Mesothelial cell of epicardium (in vitro differentiated cells): ENCODE results near the gene VCP. TPM values are rescaled to one million over a fixed set of nuclear protein-coding genes. Genes with fewer than 3 reads are reported as not detected.

ENCODE experiments used
- DNase-seq, 2 experiments: peaks; one replicate each; pipeline ENCODE4 v3.0.0; 2021; ENCODE audit warnings: low spot score in 2 of 2; ENCODE audit not compliant: unreplicated experiment in 2 of 2
- H3K27ac Mint-ChIP-seq: 2 replicates; pipeline ENCODE4 v1.8.0; 2021; ENCODE audit warnings: mixed read lengths
- H3K27me3 Mint-ChIP-seq: 2 replicates; pipeline ENCODE4 v1.8.0; 2021; ENCODE audit warnings: low read depth, mixed read lengths
- H3K36me3 Mint-ChIP-seq: 2 replicates; pipeline ENCODE4 v1.8.0; 2021; ENCODE audit warnings: mixed read lengths
- H3K4me1 Mint-ChIP-seq: 2 replicates; pipeline ENCODE4 v1.8.0; 2021; ENCODE audit warnings: mixed read lengths
- H3K4me3 Mint-ChIP-seq: 2 replicates; pipeline ENCODE4 v1.8.0; 2021; ENCODE audit warnings: mild to moderate bottlenecking, moderate library complexity, mixed read lengths
- H3K9me3 Mint-ChIP-seq: 2 replicates; pipeline ENCODE4 v1.8.0; 2021; ENCODE audit warnings: mixed read lengths
- total RNA-seq: library from RNA; stranded (reverse); gene quantifications from 3 replicates; pipeline ENCODE4 v1.2.1, GENCODE V29; 2021
- TF ChIP-seq, protein P1 (sequence below): fragments of 200-600 bp; sonication (generic); IDR thresholded peaks from one replicate; pipeline ENCODE4 v1.5.0; 2021; ENCODE audit warnings: antibody characterized with exemption; ENCODE audit not compliant: unreplicated experiment

The VCP gene
- total RNA-seq, 1 donor from 2014 or later, result 317 TPM

DNA sequence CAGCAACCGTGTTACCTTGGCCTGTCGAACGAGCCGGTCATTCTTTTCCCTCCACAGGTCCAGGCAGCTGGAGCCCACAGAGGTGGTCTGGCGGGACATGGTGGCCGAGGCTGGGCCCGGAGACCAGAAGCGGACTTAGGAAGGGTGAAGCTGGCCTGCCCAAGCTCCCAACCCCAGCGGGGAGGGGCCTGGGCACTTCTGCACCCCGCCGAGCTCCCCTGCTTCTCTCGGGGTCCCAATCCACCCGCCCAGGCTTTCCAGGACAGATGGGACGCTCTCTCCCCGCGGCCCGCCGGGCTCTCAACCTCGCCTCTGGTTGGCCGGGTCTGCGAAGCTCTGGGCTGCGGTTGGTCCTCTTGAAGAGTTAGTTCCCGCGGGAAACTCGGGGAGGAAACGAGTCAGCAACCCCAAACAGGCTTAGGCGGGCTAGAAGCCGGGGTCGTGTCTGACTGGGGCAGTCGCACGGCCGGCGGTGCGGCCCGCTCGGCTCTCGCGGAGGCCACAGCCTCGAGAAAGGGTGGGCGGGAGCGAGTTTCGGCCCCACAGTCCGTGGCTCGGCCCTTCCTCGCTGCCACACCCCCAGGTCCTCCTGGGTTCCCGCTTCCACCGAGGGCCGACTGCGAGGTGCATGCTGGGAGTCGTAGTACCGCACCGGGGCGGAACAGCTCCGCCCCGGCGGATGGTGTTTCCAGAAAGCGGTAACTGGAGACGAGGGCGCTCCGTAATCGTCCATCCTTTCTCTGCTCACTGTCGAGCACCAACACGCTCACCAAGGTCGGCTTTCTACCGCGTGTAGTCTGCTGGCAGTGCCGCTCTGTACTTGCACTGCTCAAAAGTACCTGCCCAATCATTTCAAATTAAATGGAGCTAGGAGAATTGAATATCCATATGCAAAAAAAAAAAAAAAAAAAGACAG, 7.3 kb upstream of the VCP start, which contains the start of gene FANCG:
Gene FANCG, minus strand, starts transcription at position 517 of the 916 bp plus-strand sequence. Its CDS starts 418 bp downstream, at position 99.
- H3K4me3 Mint-ChIP-seq, result peak within 1 kb of the TSS; percentile 93
- peaks cover 1% of the 10 kb centered on the region for H3K36me3 Mint-ChIP-seq
- no peaks in the 10 kb centered on the region for H3K27me3 Mint-ChIP-seq
- peak within 1 kb of the TSS; percentile 98 for H3K27ac Mint-ChIP-seq
- H3K4me1 Mint-ChIP-seq, result peaks cover 20% of the 10 kb centered on the region
- H3K9me3 Mint-ChIP-seq, result no peaks in the 10 kb centered on the region
- peak; percentile 80 to 86 for DNase-seq
- TF ChIP-seq, protein P1, sequence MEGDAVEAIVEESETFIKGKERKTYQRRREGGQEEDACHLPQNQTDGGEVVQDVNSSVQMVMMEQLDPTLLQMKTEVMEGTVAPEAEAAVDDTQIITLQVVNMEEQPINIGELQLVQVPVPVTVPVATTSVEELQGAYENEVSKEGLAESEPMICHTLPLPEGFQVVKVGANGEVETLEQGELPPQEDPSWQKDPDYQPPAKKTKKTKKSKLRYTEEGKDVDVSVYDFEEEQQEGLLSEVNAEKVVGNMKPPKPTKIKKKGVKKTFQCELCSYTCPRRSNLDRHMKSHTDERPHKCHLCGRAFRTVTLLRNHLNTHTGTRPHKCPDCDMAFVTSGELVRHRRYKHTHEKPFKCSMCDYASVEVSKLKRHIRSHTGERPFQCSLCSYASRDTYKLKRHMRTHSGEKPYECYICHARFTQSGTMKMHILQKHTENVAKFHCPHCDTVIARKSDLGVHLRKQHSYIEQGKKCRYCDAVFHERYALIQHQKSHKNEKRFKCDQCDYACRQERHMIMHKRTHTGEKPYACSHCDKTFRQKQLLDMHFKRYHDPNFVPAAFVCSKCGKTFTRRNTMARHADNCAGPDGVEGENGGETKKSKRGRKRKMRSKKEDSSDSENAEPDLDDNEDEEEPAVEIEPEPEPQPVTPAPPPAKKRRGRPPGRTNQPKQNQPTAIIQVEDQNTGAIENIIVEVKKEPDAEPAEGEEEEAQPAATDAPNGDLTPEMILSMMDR, result no peak

DNA sequence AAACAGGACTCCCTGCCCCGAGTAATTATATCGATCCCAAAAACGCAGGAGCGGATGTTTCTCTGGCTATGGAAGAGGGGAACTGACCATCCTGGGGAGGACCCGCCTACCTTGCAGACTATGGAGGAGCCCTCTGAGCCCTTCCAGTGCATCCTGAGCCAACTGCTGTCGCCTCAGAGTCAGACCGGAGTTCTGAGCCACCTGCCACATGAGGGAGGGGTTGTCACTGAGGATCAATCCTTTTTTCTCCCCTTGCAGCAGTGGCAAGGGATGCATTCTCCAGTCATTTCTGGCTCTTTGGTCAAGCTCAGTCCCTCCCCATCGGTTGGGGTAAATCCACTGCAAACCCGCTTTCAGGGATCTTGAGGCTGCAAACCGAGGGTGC, 6.6 kb upstream of the VCP start:
- H3K9me3 Mint-ChIP-seq, result no peaks in the 10 kb centered on the region
- H3K4me1 Mint-ChIP-seq, result peaks cover 20% of the 10 kb centered on the region
- peaks cover 1% of the 10 kb centered on the region for H3K36me3 Mint-ChIP-seq
- no peaks in the 10 kb centered on the region for H3K27me3 Mint-ChIP-seq
- no peak for DNase-seq
- H3K4me3 Mint-ChIP-seq, result peak overlapping the region; percentile 93
- TF ChIP-seq, protein P1, result no peak
- H3K27ac Mint-ChIP-seq, result peak overlapping the region; percentile 98

DNA sequence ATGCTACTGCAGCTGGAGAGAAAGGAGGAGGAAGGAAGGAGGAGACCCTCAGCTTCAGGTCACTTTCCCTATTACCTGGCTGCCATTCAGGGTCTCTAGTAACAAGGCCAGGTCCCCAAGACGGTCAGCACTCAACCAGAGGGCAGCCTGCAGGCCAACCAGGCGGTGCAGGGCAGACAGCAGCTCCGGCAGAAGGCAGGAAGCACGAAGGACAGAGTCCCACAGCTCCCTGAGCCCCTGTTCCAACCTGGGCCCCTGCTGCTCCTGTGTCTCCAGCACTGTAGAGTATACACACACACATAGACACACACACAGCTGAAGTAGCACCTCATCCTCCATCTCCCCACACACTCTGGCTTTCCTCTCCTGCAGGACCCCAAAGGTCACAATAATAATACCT, 5.6 kb upstream of the VCP start:
- Mint-ChIP-seq H3K9me3 (no peaks in the 10 kb centered on the region), H3K4me3 (peak overlapping the region; percentile 93), H3K27me3 (no peaks in the 10 kb centered on the region), H3K27ac (no peak overlapping the region), H3K4me1 (peaks cover 21% of the 10 kb centered on the region), H3K36me3 (peaks cover 7% of the 10 kb centered on the region)
- TF ChIP-seq, protein P1, result no peak
- DNase-seq, result no peak

DNA sequence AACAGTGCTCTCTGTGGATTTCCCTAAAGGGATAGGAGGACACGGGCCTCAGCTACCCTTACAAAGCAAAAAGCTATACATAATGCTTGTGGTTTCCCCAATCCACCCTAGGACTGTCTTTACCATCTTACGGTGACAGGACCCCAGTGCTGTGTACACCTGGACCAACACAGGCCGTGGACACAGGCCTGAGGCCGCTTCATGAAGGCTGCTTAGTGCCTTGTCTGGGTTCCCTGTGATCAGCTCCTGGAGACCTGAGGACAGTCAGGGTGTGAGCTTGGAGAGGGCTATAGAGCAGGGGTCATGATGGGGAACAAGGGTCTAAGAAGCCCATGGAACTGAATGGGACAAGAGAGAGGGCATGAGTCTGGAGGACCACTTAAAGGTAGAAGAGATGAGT, 4.4 kb upstream of the VCP start:
- H3K4me3 Mint-ChIP-seq, result no peak overlapping the region
- no peak for DNase-seq
- TF ChIP-seq, protein P1, result no peak
- peaks cover 25% of the 10 kb centered on the region for H3K4me1 Mint-ChIP-seq
- no peaks in the 10 kb centered on the region for H3K27me3 Mint-ChIP-seq
- H3K36me3 Mint-ChIP-seq, result peaks cover 7% of the 10 kb centered on the region
- H3K9me3 Mint-ChIP-seq, result no peaks in the 10 kb centered on the region
- no peak overlapping the region for H3K27ac Mint-ChIP-seq

DNA sequence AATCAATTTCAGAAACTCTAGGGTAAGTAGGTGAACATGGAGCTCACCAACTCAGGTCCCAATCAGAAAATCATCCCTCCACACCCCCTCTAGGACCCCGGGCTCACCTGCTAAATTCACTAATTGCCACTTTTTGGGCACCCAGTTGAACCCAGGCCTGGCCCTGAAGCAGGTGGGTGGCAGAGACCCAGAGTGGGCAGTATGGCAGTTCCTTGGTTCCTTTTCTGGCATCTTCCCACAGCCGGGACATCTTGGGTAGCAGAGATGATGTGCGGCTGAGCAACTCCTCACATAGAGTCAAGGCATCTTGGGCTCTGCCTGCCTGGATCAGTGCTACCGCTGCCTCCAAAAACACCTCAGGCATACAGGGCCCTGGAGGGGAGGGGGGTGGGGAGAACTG, 2.9 kb upstream of the VCP start:
- Mint-ChIP-seq H3K4me1 (peaks cover 37% of the 10 kb centered on the region), H3K27me3 (no peaks in the 10 kb centered on the region), H3K36me3 (peaks cover 7% of the 10 kb centered on the region), H3K9me3 (no peaks in the 10 kb centered on the region), H3K27ac (no peak overlapping the region), H3K4me3 (no peak overlapping the region)
- no peak for DNase-seq
- TF ChIP-seq, protein P1, result no peak
